Gastroesophageal sphincter (tissue), 4 donors: ENCODE results near the gene THSD7A. TPM values are rescaled to one million over a fixed set of nuclear protein-coding genes. Genes with fewer than 3 reads are reported as not detected.

ENCODE experiments used
- ATAC-seq: fragments of 150-250 bp; one replicate; pipeline ENCODE4 v1.9.1; 2016; ENCODE audit warnings: mild to moderate bottlenecking, moderate library complexity
- H3K27ac ChIP-seq, 4 donors: fragments of 200-600 bp; sonication (generic) in 3 of 4; 1 replicate in 3 of 4; 2 replicates in 1 of 4; pipeline ENCODE4 v1.5.1; 2016 to 2019
- H3K27me3 ChIP-seq: fragments of 200-600 bp; sonication (generic); one replicate; pipeline ENCODE4 v1.5.1; 2019
- H3K36me3 ChIP-seq, 2 donors: fragments of 200-600 bp; sonication (generic); one replicate each; pipeline ENCODE4 v1.5.1; 2019; ENCODE audit warnings: control low read depth in 1 of 2
- H3K4me1 ChIP-seq, 3 donors: fragments of 200-600 bp; sonication (generic); 1 replicate in 2 of 3; 2 replicates in 1 of 3; pipeline ENCODE4 v1.5.1; 2016 to 2019; ENCODE audit warnings: control low read depth in 2 of 3
- H3K4me3 ChIP-seq, 2 donors: fragments of 200-600 bp; sonication (generic); one replicate each; pipeline ENCODE4 v1.5.1; 2019; ENCODE audit warnings: mild to moderate bottlenecking in 1 of 2, moderate library complexity in 1 of 2
- H3K9me3 ChIP-seq, 3 donors: fragments of 200-600 bp; sonication (generic); one replicate each; pipeline ENCODE4 v1.5.1; 2017 to 2019; ENCODE audit warnings: control low read depth in 2 of 3
- EP300 ChIP-seq: sonication (generic); formaldehyde crosslinking; IDR thresholded peaks from one replicate; pipeline ENCODE4 v1.6.1; 2017; ENCODE audit warnings: antibody characterized with exemption, mild to moderate bottlenecking
- POLR2A ChIP-seq, 2 donors: fragments of 450-650 bp; IDR thresholded peaks; one replicate each; pipeline ENCODE4 v1.6.1; 2017; ENCODE audit warnings: antibody characterized with exemption in 2 of 2, mild to moderate bottlenecking in 2 of 2, moderate library complexity in 1 of 2
- POLR2AphosphoS5 ChIP-seq: sonication (generic); formaldehyde crosslinking; IDR thresholded peaks from one replicate; pipeline ENCODE4 v1.6.1; 2017; ENCODE audit warnings: antibody characterized with exemption
- WGBS, 2 donors: methylation state at CpG; one replicate each; pipeline ENCODE4 v1.1.5; 2018; ENCODE audit warnings: low coverage in 1 of 2; 5-methylcytosine and 5-hydroxymethylcytosine counted together
- total RNA-seq, 4 donors: library from RNA; depleted of rRNA; stranded (reverse); fragments of >200 nt; gene quantifications; one replicate each; pipeline ENCODE4 v1.1.0, GENCODE V29; 2016
- TF ChIP-seq, protein P1 (sequence below), 4 experiments: fragments of 200-600 bp in 2 of 4; fragments of 450-650 bp in 2 of 4; sonication (generic) in 1 of 4; IDR thresholded peaks; one replicate each; pipeline ENCODE4 v1.5.1; 2017 to 2019; ENCODE audit warnings: antibody characterized with exemption in 4 of 4, mild to moderate bottlenecking in 2 of 4, moderate library complexity in 2 of 4

The THSD7A gene
- total RNA-seq, 4 donors from 2014 or later: 2.9 to 6.2 (median 3.9) TPM

DNA sequence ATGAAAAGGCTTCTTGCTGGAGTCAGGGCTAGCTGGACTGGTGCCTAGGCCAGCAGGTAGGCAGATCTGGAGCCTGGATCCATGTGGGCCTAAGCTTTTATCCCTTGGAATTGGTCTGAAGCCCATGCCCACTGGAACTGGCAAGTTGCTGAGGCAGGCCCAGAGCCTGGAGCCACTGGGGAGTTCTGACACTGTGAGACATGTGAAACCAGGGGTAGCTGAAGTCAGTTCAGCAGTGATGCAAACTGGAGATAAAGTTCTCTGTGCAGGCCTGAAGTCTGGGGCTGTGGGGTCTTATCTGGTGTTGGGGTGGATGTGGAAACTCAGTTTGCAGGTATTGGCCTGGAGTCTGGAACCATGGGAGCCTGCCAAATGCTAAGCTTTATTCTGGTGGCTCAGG, 9.7 kb upstream of the THSD7A start:
- H3K4me1 ChIP-seq: peaks cover 0 to 2% (median 0%) of the 10 kb centered on the region in 3 donors
- no peaks in the 10 kb centered on the region for H3K36me3 ChIP-seq
- no peak overlapping the region for H3K4me3 ChIP-seq
- no peak overlapping the region for H3K27ac ChIP-seq
- TF ChIP-seq, protein P1, sequence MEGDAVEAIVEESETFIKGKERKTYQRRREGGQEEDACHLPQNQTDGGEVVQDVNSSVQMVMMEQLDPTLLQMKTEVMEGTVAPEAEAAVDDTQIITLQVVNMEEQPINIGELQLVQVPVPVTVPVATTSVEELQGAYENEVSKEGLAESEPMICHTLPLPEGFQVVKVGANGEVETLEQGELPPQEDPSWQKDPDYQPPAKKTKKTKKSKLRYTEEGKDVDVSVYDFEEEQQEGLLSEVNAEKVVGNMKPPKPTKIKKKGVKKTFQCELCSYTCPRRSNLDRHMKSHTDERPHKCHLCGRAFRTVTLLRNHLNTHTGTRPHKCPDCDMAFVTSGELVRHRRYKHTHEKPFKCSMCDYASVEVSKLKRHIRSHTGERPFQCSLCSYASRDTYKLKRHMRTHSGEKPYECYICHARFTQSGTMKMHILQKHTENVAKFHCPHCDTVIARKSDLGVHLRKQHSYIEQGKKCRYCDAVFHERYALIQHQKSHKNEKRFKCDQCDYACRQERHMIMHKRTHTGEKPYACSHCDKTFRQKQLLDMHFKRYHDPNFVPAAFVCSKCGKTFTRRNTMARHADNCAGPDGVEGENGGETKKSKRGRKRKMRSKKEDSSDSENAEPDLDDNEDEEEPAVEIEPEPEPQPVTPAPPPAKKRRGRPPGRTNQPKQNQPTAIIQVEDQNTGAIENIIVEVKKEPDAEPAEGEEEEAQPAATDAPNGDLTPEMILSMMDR (IDR thresholded peaks at IDR 0.05): no peak
- TF ChIP-seq POLR2A (IDR thresholded peaks at IDR 0.05): no peak
- TF ChIP-seq POLR2AphosphoS5: no peak
- H3K9me3 ChIP-seq: peaks cover 0 to 8% (median 0%) of the 10 kb centered on the region in 3 donors
- no peaks in the 10 kb centered on the region for H3K27me3 ChIP-seq
- no peak for ATAC-seq

DNA sequence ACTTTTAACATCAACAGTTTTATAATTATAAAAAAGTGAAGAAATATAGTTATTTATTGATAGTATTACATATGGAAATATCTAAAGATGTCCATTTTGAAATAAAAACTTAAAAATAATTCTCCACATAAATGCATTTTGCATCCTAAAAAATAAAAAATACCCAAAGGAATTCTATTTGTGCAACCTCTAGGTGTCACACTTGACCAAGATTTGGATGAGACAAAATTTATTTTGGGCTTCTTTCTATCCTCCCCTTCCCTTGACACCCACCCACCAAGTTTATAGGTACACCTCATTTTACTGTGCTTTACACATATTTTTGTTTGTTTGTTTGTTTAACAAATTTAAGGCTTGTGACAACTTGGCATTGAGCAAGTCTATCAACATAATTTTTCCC, 3.3 kb upstream of the THSD7A start:
- Histone ChIP-seq H3K9me3 (peaks cover 0 to 8% (median 0%) of the 10 kb centered on the region in 3 donors), H3K27ac (no peak overlapping the region), H3K4me1 (peaks cover 0 to 14% (median 4%) of the 10 kb centered on the region in 3 donors), H3K36me3 (no peaks in the 10 kb centered on the region), H3K4me3 (no peak overlapping the region), H3K27me3 (no peaks in the 10 kb centered on the region)
- TF ChIP-seq EP300 (no peak), POLR2A (IDR thresholded peaks at IDR 0.05) (no peak), POLR2AphosphoS5 (no peak)
- TF ChIP-seq, protein P1 (IDR thresholded peaks at IDR 0.05): peak in 2 of 4 experiments; percentile 22 to 37
- ATAC-seq: no peak

DNA sequence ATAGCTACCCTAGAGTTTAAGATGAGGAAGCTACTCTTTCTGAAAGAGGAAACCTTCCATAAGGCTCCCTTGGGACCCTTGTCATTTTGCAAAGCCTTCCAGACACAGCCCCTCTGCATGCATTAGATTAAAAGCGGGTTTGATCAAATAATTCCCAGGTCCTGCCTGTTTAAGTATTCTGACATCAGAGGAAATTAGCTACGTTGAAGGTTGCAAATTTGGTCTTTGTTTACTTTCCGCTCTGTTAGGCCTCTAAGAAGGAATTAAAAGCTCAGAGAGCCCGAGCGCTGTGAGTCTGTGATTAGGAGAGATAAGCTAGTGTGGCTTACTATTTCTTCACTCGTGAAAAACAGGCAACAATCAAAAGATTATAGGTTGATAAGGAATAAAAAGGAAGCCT, 1.4 kb upstream of the THSD7A start:
- Histone ChIP-seq H3K9me3 (peaks cover 0 to 8% (median 0%) of the 10 kb centered on the region in 3 donors), H3K4me3 (no peak overlapping the region), H3K36me3 (no peaks in the 10 kb centered on the region), H3K4me1 (peaks cover 4 to 24% (median 4%) of the 10 kb centered on the region in 3 donors), H3K27ac (peak overlapping the region in 1 of 4 donors; percentile 20), H3K27me3 (no peaks in the 10 kb centered on the region)
- ATAC-seq: no peak
- TF ChIP-seq POLR2A (IDR thresholded peaks at IDR 0.05) (no peak), EP300 (no peak), POLR2AphosphoS5 (no peak)
- TF ChIP-seq, protein P1 (IDR thresholded peaks at IDR 0.05): no peak
- 47 to 59% methylated on average over 5 of the region's 6 CpGs for WGBS, 2 donors

DNA sequence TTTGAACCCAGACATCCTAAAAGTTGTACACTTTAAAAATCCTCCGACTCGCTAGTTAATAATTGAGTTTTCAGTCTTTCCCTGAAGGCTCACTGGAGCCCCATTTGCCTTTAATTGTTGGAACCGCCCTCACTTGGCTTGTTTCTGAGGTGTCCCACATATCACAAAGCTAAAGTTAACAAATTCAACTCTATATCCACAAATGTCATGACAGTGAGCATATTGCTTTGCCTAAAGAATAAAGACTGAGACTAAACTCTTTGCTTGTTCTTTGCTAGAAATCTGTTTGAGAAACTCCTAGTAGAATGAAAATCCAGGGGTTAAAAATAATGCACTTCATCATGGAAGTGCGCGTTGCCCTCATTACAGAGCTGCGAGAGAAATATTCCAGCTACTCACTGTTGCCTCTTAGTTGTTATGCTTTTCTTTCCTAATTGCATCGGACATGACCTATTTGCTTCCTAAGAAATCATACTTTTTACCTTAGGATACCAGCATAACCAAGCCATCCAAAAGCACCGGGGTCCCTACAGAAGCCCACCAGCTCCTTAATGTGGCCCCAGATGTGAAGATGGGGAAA, 752 bp downstream of the THSD7A start:
- peak; percentile 39 for ATAC-seq
- no peaks in the 10 kb centered on the region for H3K27me3 ChIP-seq
- peaks cover 0 to under 1% (median 0%) of the 10 kb centered on the region in 3 donors for H3K9me3 ChIP-seq
- peaks cover 4 to 24% (median 4%) of the 10 kb centered on the region in 3 donors for H3K4me1 ChIP-seq
- WGBS, 2 donors: 0 to 2% methylated on average over 7 of the region's 8 CpGs
- peak overlapping the region; percentile 36 to 80 (median 74) for H3K27ac ChIP-seq
- TF ChIP-seq POLR2AphosphoS5 (no peak), EP300 (no peak), POLR2A (IDR thresholded peaks at IDR 0.05) (no peak)
- TF ChIP-seq, protein P1 (IDR thresholded peaks at IDR 0.05): no peak
- H3K36me3 ChIP-seq: no peaks in the 10 kb centered on the region
- peak overlapping the region; percentile 43 to 66 for H3K4me3 ChIP-seq

DNA sequence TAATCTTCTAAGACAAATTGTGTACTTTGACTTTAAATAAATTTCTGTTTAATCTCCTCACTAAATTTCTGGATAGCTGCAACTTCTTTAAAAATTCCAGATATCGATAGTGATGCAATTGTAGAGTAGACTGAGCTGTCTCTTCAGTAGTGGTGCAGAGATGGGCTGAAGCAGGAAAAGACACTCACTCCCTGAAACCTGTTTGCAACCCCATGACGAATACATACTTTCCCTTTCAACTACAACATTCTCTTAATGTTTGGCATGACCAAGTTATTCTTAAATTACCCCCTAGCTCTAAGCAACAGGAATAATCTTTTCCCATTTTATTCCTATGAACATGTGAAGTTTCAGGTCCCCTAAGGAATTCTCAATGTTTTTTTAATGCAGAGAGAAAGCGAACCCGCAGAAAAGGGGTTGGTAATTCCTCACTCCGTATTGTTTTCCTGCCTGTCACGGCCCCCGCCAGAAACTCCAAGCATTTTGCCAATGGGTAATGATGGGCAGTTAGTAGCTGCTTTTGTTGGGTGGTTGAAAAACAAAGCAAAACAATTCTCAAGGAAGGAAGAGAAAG, 1.3 kb downstream of the THSD7A start:
- Histone ChIP-seq H3K27ac (peak overlapping the region in 3 of 4 donors; percentile 72 to 80 (median 76)), H3K27me3 (no peaks in the 10 kb centered on the region)
- WGBS, 2 donors: 0 to 3% methylated on average over 6 to 7 of the region's 7 CpGs

More for the DNA sequence above, 1.3 kb downstream of the THSD7A start:
- Histone ChIP-seq H3K9me3 (no peaks in the 10 kb centered on the region), H3K4me3 (peak overlapping the region; percentile 43 to 66), H3K4me1 (peaks cover 4 to 24% (median 4%) of the 10 kb centered on the region in 3 donors), H3K36me3 (no peaks in the 10 kb centered on the region)
- no peak for TF ChIP-seq POLR2A (IDR thresholded peaks at IDR 0.05)
- no peak for TF ChIP-seq EP300
- TF ChIP-seq, protein P1 (IDR thresholded peaks at IDR 0.05): no peak
- no peak for TF ChIP-seq POLR2AphosphoS5
- no peak for ATAC-seq
